GM18498 (cell line): ENCODE results near the gene MBOAT1.
A peak's percentile ranks its signal among the peaks of the same experiment; 100 is the strongest.
"Not testable (repeated sequence)": the region's sequence is repeated elsewhere in the genome, so short reads cannot be mapped to it uniquely, and the experiment has no call there.

Source experiments
- ATAC-seq: cut with Tn5 transposase; IDR thresholded peaks from one replicate; pipeline ENCODE4 v1.9.1; 2021; ENCODE audit warnings: mild to moderate bottlenecking, moderate library complexity; ENCODE audit not compliant: unreplicated experiment

MBOAT1 gene

GRCh38 chr6:20212392-20213111 is at the start of gene MBOAT1:
Gene MBOAT1, minus strand, starts transcription at chr6:20212469. Its CDS starts 235 bp downstream, at chr6:20212234.
- peak; percentile 86 for ATAC-seq

- ATAC-seq, result no peak
Measured at GRCh38 chr6:20261685-20262084, 49.4 kb upstream of the MBOAT1 start.

- ATAC-seq, result no peak
Measured at GRCh38 chr6:20260360-20260759, 48.1 kb upstream of the MBOAT1 start.

GRCh38 chr6:20259316-20260049 is 47.2 kb upstream of the MBOAT1 start:
- no peak for ATAC-seq

- no peak for ATAC-seq
Measured at GRCh38 chr6:20255428-20255827, 43.2 kb upstream of the MBOAT1 start.

GRCh38 chr6:20254295-20254694 is 42.0 kb upstream of the MBOAT1 start:
- ATAC-seq, result no peak

GRCh38 chr6:20253021-20253420 is 40.8 kb upstream of the MBOAT1 start:
- no peak for ATAC-seq

GRCh38 chr6:20252311-20252710 is 40.0 kb upstream of the MBOAT1 start:
- no peak for ATAC-seq

GRCh38 chr6:20251525-20251924 is 39.3 kb upstream of the MBOAT1 start:
- no peak for ATAC-seq

GRCh38 chr6:20246125-20246524 is 33.9 kb upstream of the MBOAT1 start:
- no peak for ATAC-seq

- ATAC-seq, result not testable (repeated sequence)
Measured at GRCh38 chr6:20244807-20245681, 32.8 kb upstream of the MBOAT1 start.

GRCh38 chr6:20243288-20243687 is 31.0 kb upstream of the MBOAT1 start:
- no peak for ATAC-seq

GRCh38 chr6:20242397-20242796 is 30.1 kb upstream of the MBOAT1 start:
- ATAC-seq, result no peak

- no peak for ATAC-seq
Measured at GRCh38 chr6:20241102-20241501, 28.8 kb upstream of the MBOAT1 start.

GRCh38 chr6:20238688-20239587 is 26.7 kb upstream of the MBOAT1 start:
- no peak for ATAC-seq

GRCh38 chr6:20237677-20238460 is 25.6 kb upstream of the MBOAT1 start:
- no peak for ATAC-seq

GRCh38 chr6:20236909-20237600 is 24.8 kb upstream of the MBOAT1 start:
- no peak for ATAC-seq

- no peak for ATAC-seq
Measured at GRCh38 chr6:20236344-20236743, 24.1 kb upstream of the MBOAT1 start.

GRCh38 chr6:20235041-20235440 is 22.8 kb upstream of the MBOAT1 start:
- ATAC-seq, result no peak
